HG03025 (cell line): ENCODE results near the gene GRAMD4.
"Not testable (repeated sequence)": the region's sequence is repeated elsewhere in the genome, so short reads cannot be mapped to it uniquely, and the experiment has no call there.

Experiments
- ATAC-seq: cut with Tn5 transposase; IDR thresholded peaks from one replicate; pipeline ENCODE4 v1.9.1; 2021; ENCODE audit warnings: mild to moderate bottlenecking, moderate library complexity; ENCODE audit not compliant: unreplicated experiment, low FRiP score

The GRAMD4 gene

GRCh38 chr22:46617986-46618647, 2.1 kb upstream of the GRAMD4 start:
- ATAC-seq, result no peak

- no peak for ATAC-seq
Measured at GRCh38 chr22:46618667-46619066, 1.5 kb upstream of the GRAMD4 start.

GRCh38 chr22:46619240-46619829, 851 bp upstream of the GRAMD4 start:
- no peak for ATAC-seq

GRCh38 chr22:46620588-46621242, 529 bp downstream of the GRAMD4 start:
- ATAC-seq, result no peak

- not testable (repeated sequence) for ATAC-seq
Measured at GRCh38 chr22:46621243-46621930, 1.2 kb downstream of the GRAMD4 start.

- no peak for ATAC-seq
Measured at GRCh38 chr22:46622081-46622521, 1.9 kb downstream of the GRAMD4 start.

GRCh38 chr22:46625113-46625842, 5.1 kb downstream of the GRAMD4 start:
- no peak for ATAC-seq

- no peak for ATAC-seq
Measured at GRCh38 chr22:46625843-46626349, 5.7 kb downstream of the GRAMD4 start.

- ATAC-seq, result no peak
Measured at GRCh38 chr22:46626356-46626755, 6.2 kb downstream of the GRAMD4 start.

- no peak for ATAC-seq
Measured at GRCh38 chr22:46626911-46627805, 7.0 kb downstream of the GRAMD4 start.

- ATAC-seq, result no peak
Measured at GRCh38 chr22:46627806-46628482, 7.8 kb downstream of the GRAMD4 start.

GRCh38 chr22:46628756-46629155, 8.6 kb downstream of the GRAMD4 start:
- ATAC-seq, result no peak

GRCh38 chr22:46629291-46629690, 9.1 kb downstream of the GRAMD4 start:
- no peak for ATAC-seq

- no peak for ATAC-seq
Measured at GRCh38 chr22:46631113-46631512, 10.9 kb downstream of the GRAMD4 start.

GRCh38 chr22:46632646-46633249, 12.6 kb downstream of the GRAMD4 start:
- ATAC-seq, result no peak

GRCh38 chr22:46633334-46633890, 13.2 kb downstream of the GRAMD4 start:
- no peak for ATAC-seq

GRCh38 chr22:46634011-46634699, 14.0 kb downstream of the GRAMD4 start:
- no peak for ATAC-seq
